ENCODE measurements around the gene GBA3.

DNA sequence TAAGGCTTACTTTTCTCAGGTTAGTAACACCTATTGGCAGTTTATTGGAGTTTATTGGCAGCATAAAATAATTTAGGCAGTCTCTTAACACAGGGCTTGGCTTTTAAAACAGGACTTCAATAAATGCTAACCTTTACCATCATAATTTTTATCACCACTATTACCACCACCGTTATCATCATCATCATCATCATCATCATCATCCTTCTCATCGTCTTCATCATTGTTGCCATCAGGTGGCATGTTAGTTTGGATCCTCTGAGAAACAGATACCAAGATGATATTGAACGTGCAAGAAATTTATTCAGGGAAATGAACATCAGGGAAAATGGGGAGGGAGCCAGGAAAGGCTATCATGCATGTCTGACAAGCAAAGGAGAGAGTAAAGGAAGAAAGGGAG lies 16.2 kb downstream of the GBA3 start:
- TF ChIP-seq POLR2A (IDR thresholded peaks at IDR 0.05; ENCODE audit: borderline replicate concordance, extremely low read depth, insufficient read depth, insufficient read length): no peak
- TF ChIP-seq, protein P1, sequence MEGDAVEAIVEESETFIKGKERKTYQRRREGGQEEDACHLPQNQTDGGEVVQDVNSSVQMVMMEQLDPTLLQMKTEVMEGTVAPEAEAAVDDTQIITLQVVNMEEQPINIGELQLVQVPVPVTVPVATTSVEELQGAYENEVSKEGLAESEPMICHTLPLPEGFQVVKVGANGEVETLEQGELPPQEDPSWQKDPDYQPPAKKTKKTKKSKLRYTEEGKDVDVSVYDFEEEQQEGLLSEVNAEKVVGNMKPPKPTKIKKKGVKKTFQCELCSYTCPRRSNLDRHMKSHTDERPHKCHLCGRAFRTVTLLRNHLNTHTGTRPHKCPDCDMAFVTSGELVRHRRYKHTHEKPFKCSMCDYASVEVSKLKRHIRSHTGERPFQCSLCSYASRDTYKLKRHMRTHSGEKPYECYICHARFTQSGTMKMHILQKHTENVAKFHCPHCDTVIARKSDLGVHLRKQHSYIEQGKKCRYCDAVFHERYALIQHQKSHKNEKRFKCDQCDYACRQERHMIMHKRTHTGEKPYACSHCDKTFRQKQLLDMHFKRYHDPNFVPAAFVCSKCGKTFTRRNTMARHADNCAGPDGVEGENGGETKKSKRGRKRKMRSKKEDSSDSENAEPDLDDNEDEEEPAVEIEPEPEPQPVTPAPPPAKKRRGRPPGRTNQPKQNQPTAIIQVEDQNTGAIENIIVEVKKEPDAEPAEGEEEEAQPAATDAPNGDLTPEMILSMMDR (IDR thresholded peaks at IDR 0.05 in 2 of 3, conservative IDR thresholded peaks at IDR 0.05 in 1 of 3; ENCODE audit: borderline replicate concordance in 1 of 3, insufficient read depth in 1 of 3, low read depth in 2 of 3, low read length in 2 of 3): no peak
- TF ChIP-seq EZH2 (IDR thresholded peaks at IDR 0.05): no peak
- no peak for TF ChIP-seq EGR1 (IDR thresholded peaks at IDR 0.05; ENCODE audit: low read depth)
- no peak for TF ChIP-seq POLR2AphosphoS5 (IDR thresholded peaks at IDR 0.05; ENCODE audit: low read depth, low read length)
- TF ChIP-seq SP1 (IDR thresholded peaks at IDR 0.05; ENCODE audit: low read depth): no peak
- no peak for TF ChIP-seq CEBPB (IDR thresholded peaks at IDR 0.05; ENCODE audit: low read depth)
